PC-3 (cell line): ENCODE data around the gene MRPL21. TPM values are rescaled to one million over a fixed set of nuclear protein-coding genes. Genes with fewer than 3 reads are reported as not detected.
"Not testable (repeated sequence)": the region's sequence is repeated elsewhere in the genome, so short reads cannot be mapped to it uniquely, and the experiment has no call there.

Experiments
- ATAC-seq: fragments of 200-7000 bp; cut with Tn5 transposase; 2 replicates; pipeline ENCODE4 v1.9.1; 2020; ENCODE audit warnings: mild to moderate bottlenecking, moderate library complexity
- BruUV-seq: library from RNA; stranded (reverse); fragments of 400-500 nt; replicated peaks from 2 replicates; lab custom pipeline; 2021; lab: Mats Ljungman, UMichigan
- CTCF ChIA-PET: fragments of 300-600 bp; sonication (Branson Sonifier 250); formaldehyde crosslinking; loops from one replicate; lab custom pipeline; 2022; ENCODE audit warnings: antibody characterized with exemption; lab: Charles Lee
- POLR2A ChIA-PET: fragments of 300-600 bp; sonication (Branson Sonifier 250); formaldehyde crosslinking; loops from one replicate; lab custom pipeline; 2022; ENCODE audit warnings: antibody characterized with exemption; ENCODE audit not compliant: unreplicated experiment; lab: Charles Lee
- DNase-seq: peaks from one replicate; pipeline ENCODE4 v3.0.0-alpha.2; 2015
- H2AFZ ChIP-seq: fragments of 300-600 bp; sonication (generic); 2 replicates; pipeline ENCODE4 v1.6.0; 2016; ENCODE audit warnings: antibody characterized with exemption, low read length
- H3F3A ChIP-seq: fragments of 300-600 bp; sonication (generic); one replicate; pipeline ENCODE4 v1.6.0; 2017; ENCODE audit warnings: antibody characterized with exemption, low read length, control low read depth, mild to moderate bottlenecking; ENCODE audit not compliant: unreplicated experiment
- H3K27ac ChIP-seq: fragments of 300-600 bp; sonication (generic); 2 replicates; pipeline ENCODE4 v1.5.1; 2016; ENCODE audit warnings: mild to moderate bottlenecking, low read length
- H3K27me3 ChIP-seq: fragments of 300-600 bp; sonication (generic); 2 replicates; pipeline ENCODE4 v1.6.1; 2016; ENCODE audit warnings: low read length, mixed read lengths
- H3K36me3 ChIP-seq: fragments of 300-600 bp; sonication (generic); 2 replicates; pipeline ENCODE4 v1.6.1; 2016; ENCODE audit warnings: low read depth, mixed run types, low read length, mixed read lengths
- H3K4me1 ChIP-seq: fragments of 300-600 bp; sonication (generic); 2 replicates; pipeline ENCODE4 v1.5.1; 2016; ENCODE audit warnings: low read length; ENCODE audit not compliant: insufficient read depth
- H3K4me2 ChIP-seq: fragments of 300-600 bp; sonication (generic); 2 replicates; pipeline ENCODE4 v1.6.0; 2016; ENCODE audit warnings: low read length
- H3K4me3 ChIP-seq: fragments of 300-600 bp; sonication (generic); 2 replicates; pipeline ENCODE4 v1.5.1; 2016; ENCODE audit warnings: mild to moderate bottlenecking, low read length, mixed read lengths
- H3K79me2 ChIP-seq: fragments of 300-600 bp; sonication (generic); 2 replicates; pipeline ENCODE4 v1.6.1; 2017; ENCODE audit warnings: low read length, mixed read lengths
- H3K9ac ChIP-seq: fragments of 300-600 bp; sonication (generic); 2 replicates; pipeline ENCODE4 v1.6.0; 2016; ENCODE audit warnings: mild to moderate bottlenecking, low read length
- H3K9me2 ChIP-seq: fragments of 300-600 bp; sonication (generic); replicated peaks from 2 replicates; pipeline ENCODE4 v1.6.1; 2016; ENCODE audit warnings: mixed run types, low read length, mixed read lengths
- H3K9me3 ChIP-seq: fragments of 300-600 bp; sonication (generic); 2 replicates; pipeline ENCODE4 v1.6.1; 2016; ENCODE audit warnings: low read length, mixed read lengths
- H4K20me1 ChIP-seq: fragments of 300-600 bp; sonication (generic); 2 replicates; pipeline ENCODE4 v1.6.1; 2016; ENCODE audit warnings: low read length, mixed read lengths
- CTCF ChIP-seq: fragments of 300-600 bp; sonication (generic); conservative IDR thresholded peaks from 2 replicates; pipeline ENCODE4 v1.5.1; 2017; ENCODE audit warnings: antibody characterized with exemption, low read depth, mild to moderate bottlenecking, low read length
- EZH2 ChIP-seq: fragments of 300-600 bp; sonication (generic); IDR thresholded peaks from one replicate; pipeline ENCODE4 v1.6.1; 2017; ENCODE audit warnings: antibody characterized with exemption, mild to moderate bottlenecking, low read length; ENCODE audit not compliant: unreplicated experiment
- EZH2phosphoT487 ChIP-seq: fragments of 300-600 bp; sonication (generic); IDR thresholded peaks from 2 replicates; pipeline ENCODE4 v1.6.1; 2018; ENCODE audit warnings: mild to moderate bottlenecking, antibody characterized with exemption, low read length, borderline replicate concordance
- intact Hi-C: fragments of 100-400 bp; cut with micrococcal nuclease; formaldehyde crosslinking; loops from 2 replicates; pipeline ENCODE4 v1.9.0; 2023
- total RNA-seq: library from RNA; depleted of rRNA; stranded (reverse); fragments of >200 nt; gene quantifications from 2 replicates; pipeline ENCODE4 v1.2.3, GENCODE V29; 2014

Gene MRPL21
- total RNA-seq, 1 experiment from 2014 or later: 230 TPM

GRCh38 chr11:68884827-68885226, 18.8 kb downstream of the MRPL21 start:
- BruUV-seq, H3K27ac ChIP-seq, H3K36me3 ChIP-seq, H3K9me2 ChIP-seq, H3K4me3 ChIP-seq, POLR2A ChIA-PET, DNase-seq, H4K20me1 ChIP-seq, H3K9me3 ChIP-seq, intact Hi-C loops, H3K4me2 ChIP-seq, ATAC-seq, H3K27me3 ChIP-seq, H3K79me2 ChIP-seq, H3K4me1 ChIP-seq, H3F3A ChIP-seq, CTCF ChIA-PET, H2AFZ ChIP-seq, H3K9ac ChIP-seq: not testable (repeated sequence)

- Histone ChIP-seq H3K9ac (no peak overlapping the region), H3K36me3 (no peaks in the 10 kb centered on the region), H2AFZ (no peak overlapping the region), H3K79me2 (no peaks in the 10 kb centered on the region), H3K9me3 (no peaks in the 10 kb centered on the region), H3K27ac (no peak overlapping the region), H3K9me2 (no peaks in the 10 kb centered on the region), H3K27me3 (no peaks in the 10 kb centered on the region), H3K4me2 (no peak overlapping the region), H3K4me3 (no peak overlapping the region), H3K4me1 (no peaks in the 10 kb centered on the region), H3F3A (no peaks in the 10 kb centered on the region), H4K20me1 (no peaks in the 10 kb centered on the region)
- ChIA-PET POLR2A (interaction anchor here (0.6 kb wide), 1 partner anchor 169 kb away, joined by 5 read pairs; no protein-coding TSS in a partner anchor), CTCF (no interaction called here)
- no TSS peak for BruUV-seq
- no peak for DNase-seq
- no peak for ATAC-seq
- intact Hi-C loops: no loop called here
- no peak for TF ChIP-seq CTCF
- no peak for TF ChIP-seq EZH2phosphoT487
- TF ChIP-seq EZH2: no peak
Observed at GRCh38 chr11:68882391-68882790, 21.2 kb downstream of the MRPL21 start.

- no peak overlapping the region for H3K4me2 ChIP-seq
- H3K27me3 ChIP-seq: no peaks in the 10 kb centered on the region
- H3K4me3 ChIP-seq: no peak overlapping the region
- DNase-seq (no peak), ATAC-seq (no peak)
- H3K27ac ChIP-seq: no peak overlapping the region
- no peaks in the 10 kb centered on the region for H3K9me3 ChIP-seq
- no peaks in the 10 kb centered on the region for H3K9me2 ChIP-seq
- no TSS peak for BruUV-seq
- H3K79me2 ChIP-seq: no peaks in the 10 kb centered on the region
- intact Hi-C loops: no loop called here
- H3K4me1 ChIP-seq: no peaks in the 10 kb centered on the region
- ChIA-PET POLR2A (no interaction called here), CTCF (no interaction called here)
- H2AFZ ChIP-seq: no peak overlapping the region
- TF ChIP-seq EZH2: no peak
- no peak for TF ChIP-seq EZH2phosphoT487
- no peak for TF ChIP-seq CTCF
- H3K36me3 ChIP-seq: no peaks in the 10 kb centered on the region
- no peaks in the 10 kb centered on the region for H4K20me1 ChIP-seq
- no peak overlapping the region for H3K9ac ChIP-seq
- no peaks in the 10 kb centered on the region for H3F3A ChIP-seq
Observed at GRCh38 chr11:68881320-68881719, 22.3 kb downstream of the MRPL21 start.
